SU-DHL-6 (cell line): ENCODE measurements around the gene CLSTN2.

Source experiments
- H2AFZ ChIP-seq: fragments of 200-600 bp; sonication (generic); 2 replicates; pipeline ENCODE4 v1.6.1; 2014; ENCODE audit warnings: low read depth, mild to moderate bottlenecking, moderate library complexity, mixed read lengths, antibody characterized with exemption, low read length; ENCODE audit not compliant: severe bottlenecking
- H3F3A ChIP-seq: fragments of 200-600 bp; shearing (Covaris generic); 2 replicates; pipeline ENCODE4 v1.6.0; 2016; ENCODE audit warnings: antibody characterized with exemption, mild to moderate bottlenecking; ENCODE audit not compliant: insufficient read depth
- H3K27ac ChIP-seq: fragments of 200-600 bp; sonication (generic); 2 replicates; pipeline ENCODE4 v1.5.1; 2016; ENCODE audit warnings: low read depth, mild to moderate bottlenecking, low read length, moderate library complexity, mixed read lengths
- H3K27me3 ChIP-seq: fragments of 200-600 bp; sonication (generic), shearing (Covaris generic); 2 replicates; pipeline ENCODE4 v1.6.0; 2014; ENCODE audit warnings: mild to moderate bottlenecking, low read length
- H3K36me3 ChIP-seq: fragments of 200-600 bp; sonication (generic); 2 replicates; pipeline ENCODE4 v1.6.1; 2014; ENCODE audit warnings: mild to moderate bottlenecking, low read length, mixed read lengths
- H3K4me2 ChIP-seq: fragments of 300-600, 200-600 bp; shearing (Covaris generic), sonication (generic); 2 replicates; pipeline ENCODE4 v1.6.0; 2014; ENCODE audit warnings: low read length, low read depth, mild to moderate bottlenecking; ENCODE audit not compliant: poor library complexity, severe bottlenecking
- H3K4me3 ChIP-seq: fragments of 200-600 bp; sonication (generic); 2 replicates; pipeline ENCODE4 v1.5.1; 2014; ENCODE audit warnings: antibody characterized with exemption, low read length, mild to moderate bottlenecking, mixed read lengths; ENCODE audit not compliant: insufficient read depth, poor library complexity, severe bottlenecking
- H3K79me2 ChIP-seq: fragments of 200-600 bp; sonication (generic); 2 replicates; pipeline ENCODE4 v1.6.1; 2014; ENCODE audit warnings: mild to moderate bottlenecking, low read length, moderate library complexity; ENCODE audit not compliant: insufficient read depth
- H3K9ac ChIP-seq: fragments of 200-600 bp; sonication (generic); 2 replicates; pipeline ENCODE4 v1.7.0; 2014; ENCODE audit warnings: mild to moderate bottlenecking, low read length
- H3K9me2 ChIP-seq: fragments of 200-600 bp; sonication (generic); replicated peaks from 2 replicates; pipeline ENCODE4 v1.6.1; 2014; ENCODE audit warnings: low read length; ENCODE audit not compliant: insufficient read depth
- H3K9me3 ChIP-seq: fragments of 200-600 bp; sonication (generic); 2 replicates; pipeline ENCODE4 v1.6.1; 2014; ENCODE audit warnings: low read length, mixed read lengths; ENCODE audit not compliant: insufficient read depth
- H4K20me1 ChIP-seq: fragments of 200-600 bp; sonication (generic); 2 replicates; pipeline ENCODE4 v1.6.1; 2014; ENCODE audit warnings: low read depth, mild to moderate bottlenecking, antibody characterized with exemption, low read length, moderate library complexity, mixed read lengths
- CTCF ChIP-seq: fragments of 200-600 bp; sonication (generic); IDR thresholded peaks from one replicate; pipeline ENCODE4 v1.5.1; 2017; ENCODE audit warnings: antibody characterized with exemption, mild to moderate bottlenecking, low read length, moderate library complexity; ENCODE audit not compliant: insufficient read depth, poor library complexity, severe bottlenecking
- EZH2phosphoT487 ChIP-seq: fragments of 200-600 bp; sonication (generic), shearing (Covaris generic); conservative IDR thresholded peaks from 2 replicates; pipeline ENCODE4 v1.6.1; 2018; ENCODE audit warnings: mild to moderate bottlenecking, antibody characterized with exemption, low read length, moderate library complexity, mixed read lengths

The CLSTN2 gene

GRCh38 chr3:140298569-140299070 is 363.6 kb downstream of the CLSTN2 start:
- Histone ChIP-seq H3K4me2 (no peak overlapping the region), H3K36me3 (no peaks in the 10 kb centered on the region), H3K79me2 (no peaks in the 10 kb centered on the region), H3F3A (no peaks in the 10 kb centered on the region), H4K20me1 (no peaks in the 10 kb centered on the region), H2AFZ (no peak overlapping the region), H3K9me3 (no peaks in the 10 kb centered on the region), H3K27ac (no peak overlapping the region), H3K9ac (no peak overlapping the region), H3K4me3 (no peak overlapping the region), H3K9me2 (no peaks in the 10 kb centered on the region), H3K27me3 (no peaks in the 10 kb centered on the region)
- no peak for TF ChIP-seq CTCF

- no peak overlapping the region for H3K9ac ChIP-seq
- no peak overlapping the region for H3K4me2 ChIP-seq
- H3F3A ChIP-seq: no peaks in the 10 kb centered on the region
- no peak overlapping the region for H3K4me3 ChIP-seq
- H4K20me1 ChIP-seq: no peaks in the 10 kb centered on the region
- H3K79me2 ChIP-seq: no peaks in the 10 kb centered on the region
- H3K27me3 ChIP-seq: no peaks in the 10 kb centered on the region
- no peak overlapping the region for H3K27ac ChIP-seq
- no peak overlapping the region for H2AFZ ChIP-seq
- no peaks in the 10 kb centered on the region for H3K36me3 ChIP-seq
- H3K9me2 ChIP-seq: no peaks in the 10 kb centered on the region
- TF ChIP-seq EZH2phosphoT487: no peak
- no peak for TF ChIP-seq CTCF
- no peaks in the 10 kb centered on the region for H3K9me3 ChIP-seq
Observed at GRCh38 chr3:140303875-140304274, 368.9 kb downstream of the CLSTN2 start.

- Histone ChIP-seq H3F3A (no peaks in the 10 kb centered on the region), H3K9ac (no peak overlapping the region), H3K36me3 (no peaks in the 10 kb centered on the region), H3K4me2 (no peak overlapping the region), H3K27ac (no peak overlapping the region), H3K9me3 (no peaks in the 10 kb centered on the region), H3K4me3 (no peak overlapping the region), H4K20me1 (no peaks in the 10 kb centered on the region), H2AFZ (no peak overlapping the region), H3K79me2 (no peaks in the 10 kb centered on the region), H3K27me3 (no peaks in the 10 kb centered on the region), H3K9me2 (no peaks in the 10 kb centered on the region)
- TF ChIP-seq CTCF (no peak), EZH2phosphoT487 (no peak)
Observed at GRCh38 chr3:140308535-140308934, 373.6 kb downstream of the CLSTN2 start.
